ENCODE results near the gene TUBB4A.

Gene TUBB4A

DNA sequence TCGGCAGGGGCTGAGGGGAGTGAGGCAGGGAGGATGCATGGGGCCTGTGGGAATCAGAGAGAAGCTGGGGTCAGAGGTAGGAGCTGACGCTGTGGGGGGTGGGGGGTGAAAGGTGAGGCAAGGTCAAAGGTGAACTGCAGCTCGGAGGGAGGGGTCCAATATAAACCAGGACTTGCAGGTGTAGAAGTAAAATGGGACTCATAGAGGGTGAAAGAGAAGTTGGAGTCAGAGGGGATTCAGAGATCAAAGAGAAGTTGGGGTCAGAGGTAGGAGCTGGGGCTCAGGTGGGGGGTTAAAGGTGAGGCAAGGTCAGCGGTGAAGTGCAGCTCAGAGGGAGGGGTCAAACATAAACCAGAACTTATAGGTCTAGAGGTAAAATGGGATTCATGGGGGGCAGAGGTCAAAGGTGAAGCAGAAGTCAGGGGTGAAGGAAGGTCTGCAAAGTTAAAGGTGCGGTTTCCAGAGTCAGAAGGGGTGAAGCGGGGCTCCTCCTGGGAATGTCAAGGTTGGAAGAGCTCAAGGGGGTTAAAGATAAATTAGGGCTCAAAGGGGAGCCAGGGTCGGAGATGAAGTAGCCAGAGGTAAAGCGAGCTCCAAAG lies 7.6 kb downstream of the TUBB4A start:
- DNase-seq (ENCODE audit: low read depth) = no peak

DNA sequence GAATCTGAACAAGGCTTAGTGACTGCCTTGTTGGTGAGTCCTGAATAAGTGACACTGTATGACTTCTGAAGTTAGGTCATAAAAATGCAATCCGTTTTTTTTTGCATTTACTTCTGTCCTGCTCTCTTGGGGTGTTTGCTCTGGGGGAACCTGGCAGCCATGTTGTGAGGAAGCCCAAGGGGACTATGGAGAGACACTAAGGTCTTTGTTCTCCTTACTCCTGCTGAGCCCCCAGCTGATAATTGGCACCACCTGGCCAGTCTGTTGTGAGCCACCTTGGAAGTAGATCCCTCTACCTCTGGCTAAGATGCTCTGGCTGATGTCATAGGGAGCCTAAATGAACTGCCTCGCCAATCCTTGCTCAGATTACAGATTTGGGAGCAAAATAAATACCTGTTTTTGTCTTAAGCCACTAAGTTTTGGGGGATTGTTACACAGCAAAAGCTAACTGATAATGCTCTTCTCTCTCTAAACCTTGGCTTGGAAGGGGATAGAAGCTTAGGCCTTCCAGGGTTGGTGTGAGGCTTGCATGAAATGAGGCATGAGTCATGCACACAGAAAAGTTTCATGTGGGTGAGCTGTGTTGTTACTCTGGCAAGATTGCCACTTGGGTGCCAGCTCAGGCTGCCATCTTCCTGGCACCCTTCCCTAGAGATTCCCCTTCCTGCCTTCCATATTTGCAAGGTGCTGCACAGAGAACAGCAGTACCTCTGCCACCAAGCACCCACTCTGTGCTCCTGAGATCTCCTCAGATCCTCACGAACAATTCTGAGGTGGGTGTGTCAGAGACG lies 10.1 kb downstream of the TUBB4A start:
- no peak for DNase-seq (ENCODE audit: low read depth)

DNA sequence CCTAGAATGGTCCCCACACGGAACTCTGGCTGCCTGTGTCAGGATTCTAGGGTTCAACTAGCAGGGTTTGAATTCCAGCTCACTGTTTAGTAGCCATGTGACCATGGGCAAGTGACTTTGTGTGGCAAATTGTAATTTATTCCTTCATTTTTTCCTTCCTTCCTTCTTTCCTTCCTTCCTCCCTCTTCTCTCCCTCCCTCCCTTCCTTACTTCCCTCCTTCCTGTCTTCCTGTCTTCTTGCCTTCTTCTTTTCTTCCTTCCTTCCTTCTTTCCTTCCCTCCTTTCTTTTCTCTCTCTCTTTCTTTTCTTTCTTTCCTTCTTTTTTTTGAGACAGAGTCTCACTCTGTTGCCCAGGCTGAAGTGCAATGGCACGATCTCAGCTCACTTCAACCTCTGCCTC lies 12.0 kb downstream of the TUBB4A start:
- no peak for DNase-seq (ENCODE audit: low read depth)

DNA sequence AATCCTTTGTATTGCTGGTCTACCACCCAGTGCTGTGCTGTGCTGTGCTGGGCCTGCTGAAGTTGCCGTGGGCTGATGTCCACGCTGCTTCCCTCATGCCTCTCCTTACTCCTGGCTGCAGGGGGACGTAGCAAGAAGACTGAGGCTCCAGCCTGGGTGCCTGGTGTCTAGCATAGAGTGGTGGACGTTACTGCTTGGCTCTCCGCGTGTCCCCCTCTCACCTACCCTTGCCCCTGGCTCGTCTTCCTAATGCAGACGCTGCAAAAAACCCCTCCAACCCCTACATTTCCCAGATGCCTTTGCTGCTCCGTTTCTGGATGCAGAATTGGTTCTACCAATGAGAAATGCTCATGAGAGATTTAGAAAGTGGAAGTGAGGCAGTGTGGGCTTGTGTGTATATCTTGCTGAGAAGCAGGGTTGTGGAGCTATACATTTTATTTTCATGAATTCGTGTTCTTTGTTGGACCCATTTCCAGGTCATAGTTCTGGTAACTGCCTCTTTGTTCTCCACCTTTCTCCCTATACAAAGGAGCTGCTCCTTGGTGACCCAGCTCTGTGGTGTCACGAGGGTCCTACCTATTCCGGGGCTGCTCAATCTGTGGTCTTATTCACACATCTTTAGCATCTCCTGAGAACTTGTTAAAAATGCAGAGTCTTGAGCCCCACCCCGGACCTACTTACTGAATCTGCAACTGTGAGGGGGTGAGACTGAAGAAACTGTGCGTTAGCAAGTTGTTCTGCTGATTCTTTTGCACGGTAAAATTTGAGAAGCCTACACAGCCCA lies 12.6 kb downstream of the TUBB4A start:
- DNase-seq (ENCODE audit: low read depth) = no peak

DNA sequence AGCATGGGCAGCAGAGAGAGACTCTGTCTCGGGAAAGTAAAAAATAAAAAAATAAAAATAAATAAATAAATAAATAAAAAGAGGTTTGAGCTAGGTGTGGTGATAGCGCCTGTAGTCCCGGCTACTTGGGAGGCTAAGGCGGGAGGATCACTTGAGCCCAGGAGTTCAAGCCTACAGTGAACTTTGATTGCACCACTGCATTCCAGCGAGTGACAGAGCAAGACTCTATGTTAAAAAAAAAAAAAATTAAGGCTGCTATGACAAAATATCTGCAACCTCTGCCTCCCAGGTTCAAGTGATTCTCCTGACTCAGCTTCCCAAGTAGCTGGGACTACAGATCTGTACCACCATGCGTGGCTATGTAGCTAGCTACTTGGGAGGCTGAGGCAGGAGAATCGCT lies 17.3 kb downstream of the TUBB4A start:
- no peak for DNase-seq (ENCODE audit: low read depth)

DNA sequence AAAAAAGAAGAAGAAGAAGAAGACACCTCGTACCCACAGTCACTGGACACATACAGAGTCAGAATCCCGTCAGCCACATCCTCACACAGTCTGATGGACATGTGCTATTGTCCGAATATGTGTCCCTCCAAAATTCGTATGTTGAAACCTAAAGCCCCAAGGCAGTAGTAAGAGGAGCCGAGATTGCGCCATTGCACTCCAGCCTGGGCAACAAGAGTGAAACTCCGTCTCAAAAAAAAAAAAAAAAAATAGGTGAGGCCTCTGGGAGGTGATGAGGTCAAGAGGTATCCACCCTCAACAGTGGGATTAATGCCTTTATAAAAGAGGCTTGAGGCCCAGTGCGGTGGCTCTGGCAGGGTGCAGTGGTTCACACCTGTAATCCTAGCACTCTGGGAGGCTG lies 17.9 kb downstream of the TUBB4A start:
- DNase-seq (ENCODE audit: low read depth) = no peak

DNA sequence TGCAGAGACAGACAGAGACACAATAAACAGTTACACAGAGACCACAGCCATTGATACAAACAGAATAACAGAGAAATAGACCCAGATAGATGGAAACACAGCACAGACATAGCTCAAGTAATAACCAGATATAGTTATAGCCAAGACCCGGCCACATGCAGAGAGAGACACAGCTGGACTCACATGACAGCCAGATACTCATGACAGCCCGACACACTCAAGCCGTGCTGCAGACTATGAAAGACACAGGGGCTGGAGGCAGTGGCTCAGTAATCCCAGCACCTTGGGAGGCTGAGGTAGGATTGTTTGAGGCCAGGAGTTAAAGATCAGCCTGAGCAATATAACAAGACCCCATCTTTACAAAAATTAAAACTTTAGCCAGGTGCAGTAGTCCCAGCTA lies 18.9 kb downstream of the TUBB4A start:
- DNase-seq (ENCODE audit: low read depth) = no peak

DNA sequence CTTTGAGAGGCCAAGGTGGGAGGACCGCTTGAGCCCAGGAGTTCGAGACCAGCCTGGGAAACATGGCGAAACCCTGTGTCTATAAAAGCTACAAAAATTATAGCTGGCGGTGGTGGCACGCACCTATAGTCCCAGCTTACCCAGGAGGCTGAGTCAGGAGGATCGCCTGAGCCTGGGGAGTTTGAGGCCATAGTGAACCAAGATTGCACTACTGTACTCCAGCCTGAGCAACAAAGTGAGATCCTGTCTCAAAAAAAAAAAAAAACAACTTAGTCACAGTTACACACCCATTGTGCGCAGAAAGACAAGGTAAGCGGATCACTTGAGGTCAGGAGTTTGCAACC lies 19.8 kb downstream of the TUBB4A start:
- DNase-seq (ENCODE audit: low read depth) = no peak

DNA sequence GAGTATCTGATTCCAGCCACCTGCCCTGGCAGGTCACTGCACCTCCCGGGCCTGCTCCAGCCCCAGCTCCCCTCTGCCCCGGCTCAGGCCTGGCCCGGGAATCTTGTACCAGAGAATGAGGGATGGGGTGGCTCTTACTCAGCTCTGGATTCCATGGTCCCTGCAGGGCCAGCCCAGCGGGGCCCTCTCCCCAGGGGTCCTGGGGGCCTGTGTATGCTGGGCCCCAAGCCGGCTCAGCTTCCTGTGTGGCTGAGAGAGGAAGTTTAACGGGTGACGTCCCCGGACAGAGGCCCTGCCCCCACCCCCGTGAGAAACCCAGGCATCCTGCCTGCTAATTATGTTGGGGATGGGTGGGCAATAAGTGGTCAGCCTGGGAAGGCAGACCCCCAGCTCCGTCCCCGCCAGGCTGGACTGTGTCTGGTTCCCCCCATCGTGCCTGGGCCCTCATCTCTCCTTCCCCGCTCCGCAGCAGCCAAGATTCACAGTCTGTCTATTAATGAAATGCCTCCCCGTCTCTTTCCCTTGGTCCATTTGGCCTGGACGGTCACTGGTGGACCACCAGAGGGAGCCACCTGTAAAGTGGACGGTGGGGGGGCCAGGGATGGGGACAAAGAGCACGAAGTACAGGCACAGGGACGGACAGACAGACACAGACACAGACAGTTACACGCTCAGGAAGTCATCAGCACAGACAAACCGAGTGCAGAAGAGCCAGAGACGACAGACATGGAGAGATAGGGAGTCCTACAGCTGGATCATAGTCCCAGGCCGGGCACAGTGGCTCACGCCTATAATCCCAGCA lies 20.4 kb downstream of the TUBB4A start, which contains the start of gene DENND1C:
Gene DENND1C, minus strand, starts transcription at position 247 of the 802 bp plus-strand sequence. Its CDS starts 92 bp downstream, at position 155.
- DNase-seq (ENCODE audit: low read depth) = peak; percentile 51

DNA sequence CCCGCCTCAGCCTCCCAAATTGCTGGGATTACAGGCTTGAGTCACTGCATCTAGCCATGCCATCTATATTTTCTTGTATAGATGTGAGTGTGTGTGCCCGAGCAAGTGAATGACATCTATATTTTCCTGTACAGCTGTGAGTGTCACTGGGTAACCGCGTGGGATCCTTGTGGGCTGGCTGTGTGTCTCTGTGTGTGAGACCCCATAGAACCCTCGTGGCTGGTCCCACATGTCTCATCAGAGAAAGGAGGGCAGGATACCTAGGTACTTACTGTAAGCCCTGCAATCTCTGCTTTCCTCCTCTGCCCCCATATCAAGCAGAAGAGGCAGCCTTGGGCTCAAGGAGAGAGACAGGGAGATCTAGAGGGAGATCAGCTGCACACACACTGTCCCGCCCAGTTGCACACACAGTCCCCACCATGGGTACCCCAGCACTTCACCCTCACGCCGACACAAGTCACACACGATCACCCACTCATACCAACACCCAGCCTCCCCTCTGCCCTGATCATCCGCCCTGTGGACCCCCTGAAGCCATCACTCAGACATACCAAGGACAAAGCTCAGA lies 21.2 kb downstream of the TUBB4A start:
- DNase-seq (ENCODE audit: low read depth) = no peak

DNA sequence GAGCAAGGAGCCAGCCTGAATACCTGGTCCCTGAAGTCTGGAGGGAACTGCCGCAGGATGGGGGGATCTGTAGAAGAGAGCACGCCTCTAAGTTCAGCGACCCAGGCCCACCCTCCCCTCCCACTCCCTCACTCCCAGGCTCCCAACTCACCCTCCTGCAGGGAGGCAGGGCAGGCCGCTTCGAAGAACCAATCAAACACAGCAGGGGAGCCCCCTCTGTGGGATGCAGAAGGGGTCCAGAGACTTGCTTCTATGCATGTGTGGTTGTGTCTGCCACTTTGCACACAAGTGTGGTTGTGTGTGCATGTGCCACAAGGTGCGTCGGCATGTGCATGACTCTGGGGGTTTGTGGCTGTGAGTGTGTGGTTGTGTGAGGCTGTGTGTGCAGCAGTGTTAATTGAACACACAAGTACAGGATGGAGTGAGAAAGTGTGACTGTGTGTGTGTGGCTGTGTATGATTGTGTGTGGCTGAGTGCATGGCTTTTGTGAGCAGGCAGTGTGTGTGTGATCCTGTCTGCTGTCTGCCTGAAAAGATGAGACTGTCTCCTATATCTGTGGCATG lies 22.2 kb downstream of the TUBB4A start:
- no peak for DNase-seq (ENCODE audit: low read depth)

DNA sequence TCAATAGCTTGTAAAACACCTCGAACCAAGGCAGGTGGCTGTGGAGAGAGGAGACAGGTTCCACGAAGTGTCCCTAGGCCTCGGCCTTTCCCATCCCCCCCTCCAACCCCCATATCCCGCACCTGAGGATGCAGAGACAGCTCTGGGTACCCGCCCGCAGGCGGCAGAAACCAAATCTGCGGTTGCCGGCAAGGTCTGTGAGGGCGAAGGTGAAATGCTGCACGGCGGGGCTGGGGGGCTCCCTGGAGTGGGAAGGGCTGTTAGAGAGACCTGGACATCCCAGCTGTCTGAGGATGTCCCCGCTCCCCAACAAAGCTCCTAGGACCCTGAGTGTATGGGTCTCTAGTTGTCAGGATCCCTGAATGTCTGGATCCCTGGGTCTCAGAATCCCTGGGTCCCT lies 23.3 kb downstream of the TUBB4A start:
- no peak for DNase-seq (ENCODE audit: low read depth)

DNA sequence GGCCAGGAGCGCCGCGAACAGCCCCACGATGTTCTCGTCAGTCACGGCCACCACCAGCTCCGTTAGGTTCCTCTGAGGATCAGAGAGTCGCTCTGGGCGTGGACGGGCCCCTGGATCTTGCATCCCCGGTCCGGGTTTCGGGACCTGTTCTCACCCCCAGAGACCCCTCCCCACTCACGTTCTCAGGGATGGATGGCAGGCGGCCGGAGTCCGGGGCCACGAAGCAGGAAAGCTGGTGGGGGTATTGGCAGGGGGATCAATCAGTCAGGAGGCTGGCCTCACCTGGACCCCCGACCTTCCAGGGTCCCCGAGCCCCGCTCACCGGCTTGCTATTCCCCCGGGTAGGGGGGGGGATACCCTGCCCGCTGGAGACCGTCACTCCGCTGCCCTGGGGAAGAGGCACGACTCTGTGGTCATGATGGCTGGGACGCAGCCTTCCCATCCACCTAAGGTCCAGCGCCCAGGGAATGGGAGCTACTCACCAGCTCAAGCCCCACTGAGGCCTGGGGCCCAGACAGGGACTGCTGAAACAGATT lies 25.1 kb downstream of the TUBB4A start:
- no peak for DNase-seq (ENCODE audit: low read depth)

DNA sequence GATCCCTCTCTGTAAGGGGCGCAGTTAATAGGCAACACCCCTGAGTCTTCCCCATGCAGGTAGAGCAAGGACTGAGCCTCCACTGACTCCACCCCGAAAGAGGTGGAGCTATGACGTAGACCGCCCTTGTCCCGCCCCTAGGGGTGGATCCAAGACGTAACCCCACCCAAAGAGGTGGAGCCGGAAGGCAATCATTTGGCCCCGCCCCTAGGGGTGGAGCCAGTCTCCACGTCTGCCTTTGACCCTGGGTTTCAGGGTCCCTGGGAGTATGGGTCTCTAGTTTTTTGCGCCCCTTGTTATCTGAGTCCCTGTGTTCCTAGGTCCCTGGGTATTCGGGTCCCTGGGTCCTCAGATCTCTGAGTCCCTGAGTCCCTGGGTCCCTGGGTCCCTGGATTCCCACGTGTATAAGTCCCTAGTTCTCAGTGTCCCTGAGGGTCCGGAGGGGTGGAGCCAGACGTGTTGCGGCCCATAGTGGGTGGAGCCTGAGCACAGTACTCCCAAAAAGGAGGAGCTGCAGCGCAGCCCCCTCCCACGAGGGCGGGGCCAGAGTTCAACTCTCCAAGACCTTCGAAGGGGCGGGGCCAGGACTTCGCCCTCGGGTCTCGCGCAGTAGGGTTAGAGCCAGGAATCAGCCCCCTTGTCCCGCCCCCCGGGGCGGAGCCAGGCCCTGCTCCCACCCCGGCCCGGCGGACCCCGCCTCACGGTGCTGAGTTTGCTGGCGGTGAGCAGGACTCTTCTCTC lies 25.8 kb downstream of the TUBB4A start:
- peak; percentile 45 for DNase-seq (ENCODE audit: low read depth)

DNA sequence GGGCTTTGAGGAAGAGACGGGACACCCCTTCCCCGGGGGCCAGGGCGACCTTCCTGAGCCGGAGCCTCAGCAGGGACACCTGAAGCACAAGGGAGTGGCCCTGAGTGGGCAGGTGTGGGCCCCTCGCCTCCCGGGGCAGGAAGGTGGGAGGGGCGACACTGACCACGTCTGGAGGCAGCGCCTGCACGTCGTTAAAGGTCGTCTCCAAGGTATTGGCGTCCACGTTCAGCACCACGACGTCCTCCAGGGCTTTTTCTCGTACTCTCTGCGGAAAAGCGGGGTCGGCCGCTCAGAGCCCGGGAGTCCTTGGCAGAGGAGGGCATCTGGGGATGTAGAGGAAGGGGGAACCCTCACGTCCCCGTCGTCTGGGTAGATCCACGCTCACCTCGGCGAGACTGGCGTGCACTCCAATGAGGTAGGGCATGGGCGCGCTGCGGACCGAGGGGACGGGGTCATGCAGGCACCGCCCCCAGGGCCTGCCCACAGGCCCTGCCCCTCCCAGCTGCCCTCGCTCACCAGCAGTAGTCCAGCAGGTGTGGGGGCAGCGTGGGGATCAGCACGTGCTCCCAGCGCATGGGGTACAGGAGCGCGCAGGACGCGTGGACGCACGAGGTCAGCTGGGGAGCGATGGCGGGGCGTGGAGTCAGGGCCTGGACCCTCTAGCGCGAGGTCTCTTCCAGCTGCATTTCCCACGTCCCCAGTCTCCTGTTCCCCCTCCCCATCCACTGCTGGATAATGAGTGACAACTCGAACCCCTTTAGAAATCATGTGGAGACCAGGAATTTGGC lies 26.6 kb downstream of the TUBB4A start:
- DNase-seq (ENCODE audit: low read depth) = no peak

DNA sequence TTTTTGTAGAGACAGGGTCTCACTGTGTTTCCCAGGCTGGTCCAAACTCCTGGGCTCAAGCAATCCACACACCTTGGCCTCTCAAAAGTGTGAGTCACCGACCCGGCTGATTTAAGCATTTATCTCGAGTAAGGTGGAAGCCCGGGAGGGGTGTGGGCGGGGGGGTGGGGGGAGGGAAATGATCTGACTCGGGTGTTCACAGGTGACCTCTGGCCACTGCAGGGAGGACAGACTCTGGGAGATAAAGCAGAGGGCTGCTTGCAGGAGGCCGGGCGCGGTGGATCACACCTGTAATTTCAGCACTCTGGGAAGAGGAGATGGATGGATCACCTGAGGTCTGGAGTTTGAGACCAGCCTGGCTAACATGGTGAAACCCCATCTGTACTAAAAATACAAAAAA lies 28.5 kb downstream of the TUBB4A start:
- no peak for DNase-seq (ENCODE audit: low read depth)

DNA sequence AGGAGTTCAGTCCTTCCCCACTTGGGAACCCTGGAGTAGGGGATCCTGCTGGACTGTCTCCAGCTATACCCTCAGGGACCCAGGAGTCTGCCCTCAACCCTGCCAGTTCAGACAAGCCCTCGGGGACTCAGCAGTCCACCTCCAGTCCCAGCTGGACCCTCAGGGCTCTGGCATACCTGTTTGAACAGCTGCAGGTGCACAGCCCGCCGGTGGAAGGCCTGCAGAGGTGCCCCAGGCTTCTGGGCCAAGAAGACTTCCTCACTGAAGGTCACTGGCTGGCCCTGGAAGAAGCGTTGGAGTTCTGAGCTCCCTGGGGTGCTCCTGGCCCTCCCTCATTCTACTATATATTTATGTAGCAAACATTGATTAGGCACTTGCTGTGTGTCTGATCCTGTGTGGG lies 29.4 kb downstream of the TUBB4A start:
- DNase-seq (ENCODE audit: low read depth) = no peak

DNA sequence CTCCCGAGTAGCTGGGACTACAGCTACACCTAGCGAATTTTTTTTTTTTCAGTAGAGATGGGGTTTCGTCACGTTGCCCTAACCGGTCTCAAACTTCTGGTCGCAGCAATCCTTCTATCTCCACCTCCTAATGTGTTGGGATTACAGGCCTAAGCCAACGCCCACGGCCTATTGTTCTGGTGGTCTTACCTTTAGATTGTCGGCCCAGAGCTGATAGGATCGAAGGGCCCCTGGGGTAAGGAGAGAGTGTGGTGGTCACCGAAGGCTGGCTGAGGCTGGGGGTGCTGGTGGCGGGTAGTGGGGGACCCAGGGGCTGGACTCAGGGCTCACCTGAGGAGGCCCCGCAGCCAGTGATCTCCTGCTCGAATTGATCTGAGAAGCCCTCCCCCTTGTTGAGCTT lies 31.0 kb downstream of the TUBB4A start:
- DNase-seq (ENCODE audit: low read depth) = no peak

DNA sequence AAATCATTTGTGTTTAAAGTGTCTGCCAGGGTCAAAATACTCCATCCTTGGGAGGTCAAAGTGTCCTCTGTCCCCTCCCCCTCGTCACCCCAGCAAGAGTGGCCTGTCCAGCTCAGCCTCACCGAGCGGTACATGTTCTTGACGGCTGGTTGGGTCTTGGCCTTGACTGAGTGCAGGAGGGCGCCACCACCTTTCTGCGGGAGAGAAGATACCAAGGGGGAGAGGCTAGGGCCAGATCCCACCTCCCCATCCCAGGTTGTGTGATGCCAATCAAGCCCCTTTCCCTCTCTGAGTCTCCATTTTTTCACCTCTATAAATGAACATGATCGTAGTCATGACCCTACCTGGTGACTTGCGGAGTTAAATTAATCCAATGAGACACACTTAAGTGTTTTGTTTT lies 31.9 kb downstream of the TUBB4A start:
- DNase-seq (ENCODE audit: low read depth) = no peak

DNA sequence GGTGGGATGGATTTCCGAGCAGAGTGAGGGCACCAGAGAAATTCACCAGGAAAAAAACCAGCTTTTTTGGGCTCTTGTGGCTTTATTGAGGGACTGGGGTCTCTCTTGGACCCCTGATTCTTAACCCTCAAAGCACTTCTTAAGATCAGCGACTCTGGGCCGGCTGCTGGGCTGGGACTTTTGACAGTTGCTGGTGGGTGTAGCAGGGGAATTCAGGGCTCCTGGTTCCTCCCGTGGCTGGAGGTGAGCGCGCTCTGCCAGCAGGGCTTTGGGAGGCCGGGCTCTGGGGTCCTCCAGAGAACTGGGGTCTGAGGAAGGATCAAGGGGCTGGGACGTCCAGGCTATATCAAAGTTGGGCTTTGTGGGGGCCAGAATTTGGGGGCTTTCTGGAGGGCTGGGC lies 34.7 kb downstream of the TUBB4A start:
- no peak for DNase-seq (ENCODE audit: low read depth)
